HG02938 (cell line): Measurements from ENCODE around the gene ANGPTL1.

Source experiments
- ATAC-seq: cut with Tn5 transposase; IDR thresholded peaks from one replicate; pipeline ENCODE4 v1.9.1; 2021; ENCODE audit warnings: mild to moderate bottlenecking, moderate library complexity; ENCODE audit not compliant: unreplicated experiment

The ANGPTL1 gene

GRCh38 chr1:178870944-178871343, at the start of gene ANGPTL1:
TSS of gene ANGPTL1 (minus strand) at chr1:178871077. CDS start at chr1:178865776, 5,301 bp downstream.
- ATAC-seq, result no peak

GRCh38 chr1:178919581-178919980, 48.7 kb upstream of the ANGPTL1 start:
- no peak for ATAC-seq

GRCh38 chr1:178918955-178919354, 48.1 kb upstream of the ANGPTL1 start:
- ATAC-seq, result no peak

- ATAC-seq, result no peak
These were observed 47.4 kb upstream of the ANGPTL1 start for GRCh38 chr1:178918308-178918707.

- ATAC-seq, result no peak
These were observed 45.7 kb upstream of the ANGPTL1 start for GRCh38 chr1:178916448-178917174.

- no peak for ATAC-seq
These were observed 41.7 kb upstream of the ANGPTL1 start for GRCh38 chr1:178912597-178912996.

GRCh38 chr1:178910023-178910422, 39.1 kb upstream of the ANGPTL1 start:
- ATAC-seq, result no peak

- no peak for ATAC-seq
These were observed 37.5 kb upstream of the ANGPTL1 start for GRCh38 chr1:178908358-178908757.

GRCh38 chr1:178901482-178902125, 30.7 kb upstream of the ANGPTL1 start:
- ATAC-seq, result no peak

GRCh38 chr1:178899402-178899801, 28.5 kb upstream of the ANGPTL1 start:
- no peak for ATAC-seq

- no peak for ATAC-seq
These were observed 27.5 kb upstream of the ANGPTL1 start for GRCh38 chr1:178898401-178898800.

GRCh38 chr1:178895928-178896327, 25.1 kb upstream of the ANGPTL1 start:
- no peak for ATAC-seq

- ATAC-seq, result no peak
These were observed 15.7 kb upstream of the ANGPTL1 start for GRCh38 chr1:178886551-178886950.

- no peak for ATAC-seq
These were observed 15.0 kb upstream of the ANGPTL1 start for GRCh38 chr1:178885869-178886268.

- no peak for ATAC-seq
These were observed 11.1 kb upstream of the ANGPTL1 start for GRCh38 chr1:178881950-178882349.

GRCh38 chr1:178877896-178878295, 7.0 kb upstream of the ANGPTL1 start:
- ATAC-seq, result no peak

- ATAC-seq, result no peak
These were observed 5.1 kb upstream of the ANGPTL1 start for GRCh38 chr1:178875936-178876335.

- no peak for ATAC-seq
These were observed 4.1 kb upstream of the ANGPTL1 start for GRCh38 chr1:178874966-178875365.

- no peak for ATAC-seq
These were observed 859 bp upstream of the ANGPTL1 start for GRCh38 chr1:178871551-178872320.

GRCh38 chr1:178870221-178870620, 656 bp downstream of the ANGPTL1 start:
- ATAC-seq, result no peak

- ATAC-seq, result no peak
These were observed 1.7 kb downstream of the ANGPTL1 start for GRCh38 chr1:178869119-178869697.
